ENCODE measurements around the gene KRTAP5-3. TPM values are rescaled to one million over a fixed set of nuclear protein-coding genes. Genes with fewer than 3 reads are reported as not detected.
"Not testable (repeated sequence)": the region's sequence is repeated elsewhere in the genome, so short reads cannot be mapped to it uniquely, and the experiment has no call there.

Gene KRTAP5-3
- total RNA-seq, 2 experiments from 2014 or later, result not detected

DNA sequence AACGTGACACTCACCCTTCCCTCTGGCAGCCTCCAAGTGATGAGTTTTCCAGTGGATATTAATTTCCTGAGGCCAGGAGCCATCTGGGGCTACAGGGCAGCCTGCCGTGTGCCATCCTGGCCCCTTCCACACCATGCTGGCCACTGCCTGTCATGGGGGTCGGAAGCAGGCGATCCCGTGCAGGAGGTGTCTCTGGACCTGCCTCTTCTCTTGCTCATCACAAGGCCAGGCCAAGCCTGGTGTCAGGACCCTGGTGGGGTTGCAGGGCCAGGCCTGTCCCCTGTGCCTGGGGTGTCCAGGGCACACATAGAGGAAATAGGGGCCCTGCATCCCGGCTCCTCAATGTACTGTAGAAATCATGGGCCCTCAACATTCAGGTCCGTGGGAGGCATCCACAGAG is 3.6 kb downstream of the KRTAP5-3 start:
- peaks cover 2% of the 10 kb centered on the region for H3K4me1 Mint-ChIP-seq (ENCODE audit: low read depth)
- POLR2A ChIA-PET, result no interaction called here
- no peak overlapping the region for H3K4me3 Mint-ChIP-seq
- no peak for TF ChIP-seq CTCF (IDR thresholded peaks at IDR 0.05)
- H3K27me3 Mint-ChIP-seq, result peaks cover 26% of the 10 kb centered on the region
- CTCF ChIA-PET, result interaction anchor here (1.4 to 1.8 kb wide), 2 partner anchors 9 to 35 kb away, joined by 4 to 5 read pairs; no protein-coding TSS in a partner anchor
- DNase-seq, result no peak
- no peak for ATAC-seq
- H3K27ac Mint-ChIP-seq, result no peak overlapping the region
- intact Hi-C loops (cut with micrococcal nuclease), result no loop called here
- H3K36me3 Mint-ChIP-seq (ENCODE audit: low read depth), result no peaks in the 10 kb centered on the region
- no peaks in the 10 kb centered on the region for H3K9me3 Mint-ChIP-seq

- intact Hi-C loops (cut with micrococcal nuclease), result no loop called here
- no peak for DNase-seq
- Mint-ChIP-seq H3K36me3 (ENCODE audit: low read depth) (no peaks in the 10 kb centered on the region), H3K27me3 (peaks cover 30% of the 10 kb centered on the region), H3K9me3 (no peaks in the 10 kb centered on the region), H3K27ac (no peak overlapping the region), H3K4me3 (no peak overlapping the region), H3K4me1 (ENCODE audit: low read depth) (peaks cover 2% of the 10 kb centered on the region)
- ChIA-PET CTCF (no interaction called here), POLR2A (no interaction called here)
- no peak for ATAC-seq
- TF ChIP-seq CTCF (IDR thresholded peaks at IDR 0.05), result no peak
Measured at GRCh38 chr11:1604181-1604580, 4.1 kb downstream of the KRTAP5-3 start.

DNA sequence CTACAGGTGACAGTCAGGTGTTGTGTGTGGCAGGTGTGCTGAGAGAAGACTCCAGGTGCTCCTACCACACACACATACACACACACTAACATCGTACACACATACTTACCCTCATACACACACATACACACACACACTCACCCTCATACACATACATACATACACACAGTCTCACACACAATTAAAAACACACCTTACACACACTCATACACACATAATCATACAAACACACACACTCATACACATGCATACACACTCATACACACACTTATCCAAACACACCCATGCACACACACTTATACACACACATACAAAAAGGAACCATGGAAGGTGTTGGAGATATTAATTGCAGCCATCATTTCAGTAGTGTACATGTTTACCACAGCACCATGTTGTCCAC is 4.6 kb downstream of the KRTAP5-3 start:
- no peak for ATAC-seq
- Mint-ChIP-seq H3K36me3 (ENCODE audit: low read depth) (no peaks in the 10 kb centered on the region), H3K27me3 (peaks cover 35% of the 10 kb centered on the region), H3K27ac (no peak overlapping the region), H3K4me1 (ENCODE audit: low read depth) (peaks cover 2% of the 10 kb centered on the region), H3K9me3 (no peaks in the 10 kb centered on the region), H3K4me3 (no peak overlapping the region)
- DNase-seq, result no peak
- intact Hi-C loops (cut with micrococcal nuclease), result no loop called here
- ChIA-PET CTCF (no interaction called here), POLR2A (no interaction called here)
- TF ChIP-seq CTCF (IDR thresholded peaks at IDR 0.05), result no peak

DNA sequence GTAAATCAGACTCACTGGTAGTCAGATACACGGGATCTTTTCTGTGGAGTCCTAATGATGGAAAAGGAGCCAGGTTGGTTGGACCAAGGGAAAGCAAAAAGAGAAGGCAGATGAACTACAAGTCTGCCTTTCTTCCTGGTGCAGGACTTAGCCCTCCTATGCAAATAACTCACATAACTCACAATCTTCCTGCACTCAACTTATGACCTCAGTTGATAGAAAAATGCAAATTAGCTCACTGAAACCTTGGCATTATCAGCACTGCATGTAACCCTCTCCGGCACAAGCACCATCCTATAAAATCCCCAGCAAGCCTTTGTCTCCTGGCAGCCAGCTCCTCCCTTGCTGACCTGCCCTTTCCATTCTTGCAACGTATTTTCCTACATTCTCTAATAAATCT is 6.6 kb downstream of the KRTAP5-3 start:
- ATAC-seq; H3K4me3 Mint-ChIP-seq; H3K27ac Mint-ChIP-seq; H3K4me1 Mint-ChIP-seq (ENCODE audit: low read depth); H3K9me3 Mint-ChIP-seq; H3K36me3 Mint-ChIP-seq (ENCODE audit: low read depth); intact Hi-C loops (cut with micrococcal nuclease); DNase-seq; POLR2A ChIA-PET: not testable (repeated sequence)
- CTCF ChIA-PET, result interaction anchor here (1.3 kb wide), 1 partner anchor 39 kb away, joined by 3 read pairs; no protein-coding TSS in a partner anchor
- H3K27me3 Mint-ChIP-seq, result peaks cover 37% of the 10 kb centered on the region

DNA sequence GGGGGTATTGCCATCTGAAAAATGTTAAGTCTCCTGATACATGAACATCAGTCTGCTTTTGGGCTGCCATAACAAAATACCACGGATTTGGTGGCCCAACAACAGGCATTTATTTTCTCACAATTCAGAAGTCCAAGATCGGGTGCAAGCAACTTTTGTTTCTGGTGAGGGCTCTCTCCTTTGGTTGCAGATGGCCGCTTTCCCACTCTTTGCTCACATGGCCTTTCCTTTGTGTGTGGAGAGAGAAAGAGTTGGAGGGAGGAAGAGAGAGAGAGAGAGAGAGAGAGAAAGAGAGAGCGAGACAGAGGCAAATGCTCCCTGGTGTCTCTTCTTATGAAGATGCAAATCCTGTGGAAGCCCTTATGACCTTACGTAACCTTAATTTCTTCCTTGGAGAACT is 7.6 kb downstream of the KRTAP5-3 start:
- TF ChIP-seq CTCF (IDR thresholded peaks at IDR 0.05), result no peak
- ATAC-seq (no peak), DNase-seq (no peak)
- intact Hi-C loops (cut with micrococcal nuclease), result no loop called here
- Mint-ChIP-seq H3K27ac (no peak overlapping the region), H3K4me1 (ENCODE audit: low read depth) (no peaks in the 10 kb centered on the region), H3K36me3 (ENCODE audit: low read depth) (no peaks in the 10 kb centered on the region), H3K4me3 (no peak overlapping the region), H3K27me3 (peaks cover 42% of the 10 kb centered on the region), H3K9me3 (no peaks in the 10 kb centered on the region)
- POLR2A ChIA-PET, result no interaction called here
- CTCF ChIA-PET, result no interaction called here

DNA sequence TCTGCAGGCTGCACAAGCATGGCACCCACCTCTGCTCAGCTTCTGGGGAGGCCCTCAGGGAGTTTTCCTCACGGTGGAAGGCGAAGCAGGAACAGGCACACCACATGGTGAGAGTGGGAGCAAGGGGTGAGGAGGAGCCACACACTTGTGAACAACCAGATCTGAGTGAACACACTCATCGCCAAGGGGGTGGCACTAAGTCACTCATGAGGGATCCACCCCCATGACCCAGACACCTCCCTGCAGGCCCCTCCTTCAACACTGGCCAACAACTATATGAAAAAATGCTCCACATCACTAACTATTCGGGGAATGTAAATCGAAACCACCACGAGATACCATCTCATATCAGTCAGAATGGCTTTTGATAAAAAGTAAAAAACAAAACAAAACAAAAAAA is 9.4 kb downstream of the KRTAP5-3 start:
- TF ChIP-seq CTCF (IDR thresholded peaks at IDR 0.05), result no peak
- ATAC-seq (no peak), DNase-seq (no peak)
- H3K4me3 Mint-ChIP-seq, result no peak overlapping the region
- H3K27ac Mint-ChIP-seq, result no peak overlapping the region
- no peaks in the 10 kb centered on the region for H3K36me3 Mint-ChIP-seq (ENCODE audit: low read depth)
- ChIA-PET CTCF (interaction anchor here (1.5 kb wide), 1 partner anchor 24 kb away, joined by 4 read pairs; no protein-coding TSS in a partner anchor), POLR2A (interaction anchor here (0.6 kb wide), 1 partner anchor 76 kb away, joined by 5 read pairs; no protein-coding TSS in a partner anchor)
- H3K9me3 Mint-ChIP-seq, result no peaks in the 10 kb centered on the region
- peaks cover 49% of the 10 kb centered on the region for H3K27me3 Mint-ChIP-seq
- intact Hi-C loops (cut with micrococcal nuclease), result no loop called here
- H3K4me1 Mint-ChIP-seq (ENCODE audit: low read depth), result no peaks in the 10 kb centered on the region

- H3K27ac Mint-ChIP-seq; H3K36me3 Mint-ChIP-seq (ENCODE audit: low read depth); H3K9me3 Mint-ChIP-seq; H3K4me3 Mint-ChIP-seq; ATAC-seq; POLR2A ChIA-PET; H3K4me1 Mint-ChIP-seq (ENCODE audit: low read depth); DNase-seq; intact Hi-C loops (cut with micrococcal nuclease); CTCF ChIA-PET: not testable (repeated sequence)
- H3K27me3 Mint-ChIP-seq, result peaks cover 48% of the 10 kb centered on the region
Measured at GRCh38 chr11:1598406-1598805, 9.9 kb downstream of the KRTAP5-3 start.

Data from activated CD8-positive, alpha-beta T cell treated with anti-CD3 and anti-CD28 coated beads for 36 hours (primary cell).